SW 1271 (cell line): ENCODE data around the gene SHISA9.
A peak's percentile ranks its signal among the peaks of the same experiment; 100 is the strongest.

ENCODE experiments used
- DNase-seq, 2 experiments: peaks; one replicate each; lab custom pipeline; 2025; lab: John Stamatoyannopoulos, UW

Gene SHISA9

GRCh38 chr16:13120091-13120490, 218.7 kb downstream of the SHISA9 start:
- no peak for DNase-seq

DNA sequence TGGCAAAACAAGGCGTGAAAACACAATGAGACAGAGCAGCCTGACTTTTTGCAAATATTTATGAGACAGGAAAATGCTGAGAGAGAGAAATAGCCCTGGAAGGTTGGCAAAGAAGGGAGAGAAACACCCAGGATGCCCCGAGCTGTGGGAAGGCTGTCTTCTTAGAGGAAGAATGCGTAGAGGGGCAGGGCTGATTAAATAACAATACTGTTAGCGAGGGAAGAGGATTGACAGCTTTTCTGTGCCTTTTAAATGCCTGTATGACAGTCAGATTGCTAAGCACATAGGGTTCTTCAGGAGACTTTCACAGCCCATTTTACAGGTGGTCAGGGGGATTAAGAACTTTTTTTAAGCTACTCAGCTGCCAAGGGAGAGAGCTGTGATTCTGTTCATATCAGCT, 219.2 kb downstream of the SHISA9 start:
- no peak for DNase-seq

- DNase-seq: no peak
Observed at GRCh38 chr16:13123991-13124390, 222.6 kb downstream of the SHISA9 start.

DNA sequence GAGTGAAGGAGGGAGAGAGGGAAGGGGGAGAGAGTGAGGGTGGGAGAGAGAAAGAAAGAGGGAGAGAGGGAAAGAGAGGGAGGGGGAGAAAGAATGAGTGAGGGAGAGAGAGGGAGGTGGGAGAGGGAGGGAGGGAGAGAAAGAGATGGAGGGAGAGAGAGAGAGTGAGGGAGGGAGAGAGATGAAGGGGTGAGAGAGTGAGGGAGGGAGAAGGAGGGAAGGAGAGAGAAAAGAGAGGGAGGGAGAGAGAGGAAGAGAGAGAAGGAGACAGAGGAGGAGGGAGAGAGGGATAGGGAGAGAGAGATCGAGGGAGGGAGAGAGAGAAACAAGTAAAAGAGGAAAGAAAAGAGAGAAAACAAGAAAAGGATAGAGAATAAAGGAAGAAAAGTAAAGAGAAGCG, 225.7 kb downstream of the SHISA9 start:
- DNase-seq: no peak

GRCh38 chr16:13130586-13130985, 229.2 kb downstream of the SHISA9 start:
- no peak for DNase-seq

- no peak for DNase-seq
Observed at GRCh38 chr16:13134836-13135235, 233.4 kb downstream of the SHISA9 start.

GRCh38 chr16:13136901-13137300, 235.5 kb downstream of the SHISA9 start:
- DNase-seq: no peak

GRCh38 chr16:13138528-13138927, 237.1 kb downstream of the SHISA9 start:
- no peak for DNase-seq

- no peak for DNase-seq
Observed at GRCh38 chr16:13139661-13140241, 238.4 kb downstream of the SHISA9 start.

DNA sequence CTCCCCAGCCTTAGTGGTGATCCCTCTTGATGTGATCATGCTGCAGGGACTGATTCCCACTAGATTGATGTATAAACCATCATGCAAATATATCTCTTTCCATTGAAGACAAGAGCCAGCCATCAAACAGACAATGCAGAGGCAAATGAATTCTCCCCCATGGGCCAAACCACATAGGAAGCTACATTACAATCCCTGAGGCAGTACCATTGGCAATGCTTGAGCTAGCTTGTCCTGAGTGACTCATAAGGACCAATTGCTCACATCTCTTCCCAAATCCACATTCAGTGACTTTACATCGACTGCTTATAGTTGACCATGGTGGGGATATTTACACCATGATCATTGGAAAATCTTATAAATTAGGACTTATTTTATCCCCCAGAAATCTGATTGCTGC, 242.2 kb downstream of the SHISA9 start:
- DNase-seq: no peak

GRCh38 chr16:13146829-13147228, 245.4 kb downstream of the SHISA9 start:
- DNase-seq: no peak

DNA sequence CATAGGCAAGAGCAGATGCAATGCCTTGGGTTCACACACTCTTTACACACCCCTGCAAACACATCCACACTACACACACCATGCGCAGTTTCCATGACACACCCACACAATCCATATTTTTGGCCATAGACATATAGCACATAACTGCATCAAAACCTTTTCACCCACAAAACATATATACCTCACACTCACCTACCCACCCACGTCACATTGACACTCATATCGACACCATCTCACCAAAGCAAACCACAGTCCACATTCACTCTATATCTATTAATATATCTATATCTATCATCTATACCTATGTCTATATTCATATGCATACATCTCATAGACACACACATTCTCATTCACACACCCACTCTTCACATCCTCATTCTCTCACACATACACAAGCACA, 246.9 kb downstream of the SHISA9 start:
- no peak for DNase-seq

DNA sequence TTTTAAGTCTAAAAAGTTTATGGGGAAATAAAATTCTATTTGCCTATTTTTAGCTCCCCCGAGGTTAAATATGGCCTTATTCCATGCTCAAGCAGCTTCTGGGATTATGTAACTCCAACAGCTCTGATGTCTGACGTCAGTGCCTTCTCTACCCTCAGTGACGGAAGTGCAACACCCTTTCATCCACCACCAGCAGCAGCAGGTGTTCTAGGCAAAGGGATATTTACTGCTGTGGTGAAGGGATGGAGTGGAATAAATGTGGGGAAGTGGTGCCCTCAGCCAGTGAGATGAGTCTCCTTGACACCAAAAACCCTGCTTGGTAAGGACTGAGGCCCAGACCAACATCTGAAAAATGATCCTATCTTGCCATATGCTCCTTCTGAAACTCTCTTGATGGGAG, 247.4 kb downstream of the SHISA9 start:
- no peak for DNase-seq

DNA sequence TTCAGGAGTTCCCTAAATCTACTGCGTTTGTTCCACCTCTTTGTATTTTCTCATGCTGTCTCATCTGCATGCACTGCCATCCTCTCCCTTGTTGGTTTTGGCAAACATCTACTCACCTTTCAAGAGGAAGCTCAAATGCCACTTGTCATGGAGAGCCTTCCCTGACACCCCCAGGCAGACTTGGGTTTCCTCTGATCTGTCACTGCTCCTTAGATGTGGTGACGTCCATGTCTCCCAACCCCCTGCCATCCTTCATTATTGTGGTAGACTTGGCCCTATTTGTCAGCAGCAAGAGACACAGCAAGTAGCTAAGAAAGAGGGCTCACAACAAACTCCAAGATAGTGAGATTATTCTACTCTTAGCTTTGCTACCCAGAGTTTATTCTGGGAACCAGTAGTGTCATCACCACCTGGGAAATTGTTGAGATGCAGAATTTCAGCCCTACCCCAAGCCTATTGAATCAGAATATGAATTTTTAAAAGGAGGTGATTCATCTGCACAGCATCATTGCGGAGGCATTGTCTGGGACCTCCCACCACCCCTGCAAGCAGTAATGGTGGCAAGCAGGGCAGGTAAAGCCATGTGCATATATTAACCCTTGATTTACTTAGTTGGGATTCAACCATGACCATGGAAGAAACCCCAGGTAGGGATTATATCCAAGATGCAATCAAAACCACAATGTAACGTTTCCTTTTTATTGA, 248.9 kb downstream of the SHISA9 start:
- DNase-seq: no peak

DNA sequence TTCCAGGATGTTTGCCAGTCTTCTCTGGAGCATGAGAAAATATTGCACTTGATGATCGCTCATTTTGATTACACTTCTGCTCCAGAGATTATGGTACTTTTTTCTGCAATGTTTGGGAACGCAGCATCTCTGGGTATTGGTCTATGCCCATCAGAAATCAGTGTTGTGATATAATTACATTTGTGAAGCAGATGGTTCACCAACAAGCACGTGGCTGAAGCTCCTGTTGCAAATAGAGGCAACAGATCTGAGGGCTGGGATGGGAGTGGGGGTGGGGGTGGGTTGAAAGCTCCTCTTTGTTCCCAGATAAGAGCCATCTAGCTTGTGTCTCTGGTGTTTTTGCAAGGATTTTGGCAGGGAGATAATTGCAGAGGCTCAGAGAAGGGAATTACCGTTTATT, 252.3 kb downstream of the SHISA9 start:
- DNase-seq: no peak

- DNase-seq: no peak
Observed at GRCh38 chr16:13154799-13155198, 253.4 kb downstream of the SHISA9 start.

DNA sequence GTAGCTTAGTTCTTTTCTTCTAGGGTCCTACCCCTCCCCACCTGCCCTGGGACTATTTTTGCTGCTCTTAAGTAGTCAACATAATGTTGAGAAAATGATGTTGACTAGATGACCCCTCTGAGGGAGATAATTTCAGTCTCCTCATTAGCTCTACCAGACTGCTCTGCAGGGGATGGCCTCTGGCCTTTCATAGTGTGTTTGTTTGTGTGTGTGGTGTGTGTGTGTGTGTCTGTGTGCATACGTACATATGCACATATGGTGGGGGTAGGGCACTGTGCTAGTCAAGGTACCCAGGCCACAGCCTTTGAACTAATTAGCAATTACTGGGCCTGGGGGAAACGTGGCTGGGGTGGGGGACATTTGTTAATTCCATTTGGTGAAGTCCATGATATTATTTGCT, 254.0 kb downstream of the SHISA9 start:
- DNase-seq: no peak

- DNase-seq: no peak
Observed at GRCh38 chr16:13155780-13156179, 254.4 kb downstream of the SHISA9 start.

DNA sequence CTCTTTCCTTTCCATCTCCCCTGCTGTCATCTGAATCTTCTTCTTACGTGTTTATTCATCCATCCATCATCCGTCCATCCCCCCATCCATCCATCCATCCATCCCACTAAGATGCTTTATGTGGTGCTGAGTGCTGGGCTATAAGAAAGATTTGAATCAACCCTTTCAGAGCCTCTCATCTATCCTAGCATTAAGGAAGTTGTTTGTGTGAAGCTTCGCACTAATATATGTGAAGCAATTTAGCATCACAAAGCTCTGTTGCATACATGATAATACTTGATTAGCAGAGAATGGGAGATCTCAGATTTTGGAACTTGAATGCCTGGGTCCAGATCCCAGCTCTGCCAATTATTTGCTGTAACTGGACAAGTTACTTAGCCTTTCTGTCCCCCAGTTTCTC, 255.7 kb downstream of the SHISA9 start:
- no peak for DNase-seq

GRCh38 chr16:13158427-13158826, 257.0 kb downstream of the SHISA9 start:
- no peak for DNase-seq

GRCh38 chr16:13165024-13165423, 263.6 kb downstream of the SHISA9 start:
- no peak for DNase-seq

- peak in 1 of 2 experiments; percentile 0 for DNase-seq
Observed at GRCh38 chr16:13168091-13168572, 266.7 kb downstream of the SHISA9 start.

GRCh38 chr16:13171313-13171712, 269.9 kb downstream of the SHISA9 start:
- DNase-seq: no peak

GRCh38 chr16:13176711-13177110, 275.3 kb downstream of the SHISA9 start:
- no peak for DNase-seq
